Osteoblast (primary cell): ENCODE results near the gene TECPR1. TPM values are rescaled to one million over a fixed set of nuclear protein-coding genes. Genes with fewer than 3 reads are reported as not detected.

Experiments used
- DNase-seq: peaks from one replicate; pipeline ENCODE4 v3.0.0; 2011; ENCODE audit warnings: low spot score, mixed read lengths; ENCODE audit not compliant: insufficient read length; ENCODE audit errors: missing footprints
- H2AFZ ChIP-seq: 2 replicates; pipeline ENCODE4 v1.6.0; 2011; ENCODE audit warnings: mild to moderate bottlenecking, low read length
- H3K27ac ChIP-seq: 2 replicates; pipeline ENCODE4 v1.5.1; 2011; ENCODE audit warnings: mild to moderate bottlenecking, low read depth, low read length, moderate library complexity
- H3K27me3 ChIP-seq: 2 replicates; pipeline ENCODE4 v1.6.0; 2012; ENCODE audit warnings: mild to moderate bottlenecking, control low read depth, inconsistent platforms, low read length, moderate library complexity; ENCODE audit not compliant: insufficient read depth
- H3K36me3 ChIP-seq: 2 replicates; pipeline ENCODE4 v1.5.1; 2011; ENCODE audit warnings: mild to moderate bottlenecking, low read length, control low read depth, moderate library complexity; ENCODE audit not compliant: insufficient read depth
- H3K4me1 ChIP-seq: 2 replicates; pipeline ENCODE4 v1.5.1; 2011; ENCODE audit warnings: mild to moderate bottlenecking, low read length, control low read depth, moderate library complexity; ENCODE audit not compliant: insufficient read depth
- H3K4me2 ChIP-seq: 2 replicates; pipeline ENCODE4 v1.6.0; 2011; ENCODE audit warnings: mild to moderate bottlenecking, low read length; ENCODE audit not compliant: insufficient read depth
- H3K4me3 ChIP-seq: fragments of 200-600 bp; sonication (generic); 3 replicates; pipeline ENCODE4 v1.5.1; 2012; ENCODE audit warnings: mild to moderate bottlenecking, low read length, inconsistent platforms; ENCODE audit not compliant: insufficient read depth
- H3K79me2 ChIP-seq: 2 replicates; pipeline ENCODE4 v1.6.0; 2012; ENCODE audit warnings: mild to moderate bottlenecking, low read length, control low read depth, inconsistent platforms; ENCODE audit not compliant: insufficient read depth
- H3K9me3 ChIP-seq: 2 replicates; pipeline ENCODE4 v1.5.1; 2011; ENCODE audit warnings: low read depth, low read length, control low read depth
- H4K20me1 ChIP-seq: 2 replicates; pipeline ENCODE4 v1.6.0; 2012; ENCODE audit warnings: mild to moderate bottlenecking, low read length, control low read depth; ENCODE audit not compliant: insufficient read depth
- CTCF ChIP-seq: IDR thresholded peaks from 2 replicates; pipeline ENCODE4 v1.5.1; 2011; ENCODE audit warnings: mild to moderate bottlenecking, low read depth, low read length, moderate library complexity; ENCODE audit errors: extremely low read depth
- total RNA-seq: library from RNA; depleted of rRNA; stranded (reverse); fragments of >200 nt; gene quantifications from 2 replicates; pipeline ENCODE4 v1.2.3, GENCODE V29; 2012

Gene TECPR1
- total RNA-seq, 1 donor = 20.3 TPM

- Histone ChIP-seq H3K9me3 (no peaks in the 10 kb centered on the region), H3K27ac (no peak overlapping the region), H4K20me1 (peaks cover 7% of the 10 kb centered on the region), H3K4me3 (no peak overlapping the region), H3K4me2 (no peak overlapping the region), H3K79me2 (no peaks in the 10 kb centered on the region), H3K4me1 (peaks cover 3% of the 10 kb centered on the region), H3K36me3 (no peaks in the 10 kb centered on the region), H2AFZ (no peak overlapping the region), H3K27me3 (no peaks in the 10 kb centered on the region)
- DNase-seq = no peak
- TF ChIP-seq CTCF = no peak
Observed at GRCh38 chr7:98166668-98166970, 85.4 kb downstream of the TECPR1 start.

- no peaks in the 10 kb centered on the region for H3K9me3 ChIP-seq
- H3K36me3 ChIP-seq = no peaks in the 10 kb centered on the region
- H3K4me3 ChIP-seq = no peak overlapping the region
- no peaks in the 10 kb centered on the region for H3K27me3 ChIP-seq
- H3K4me1 ChIP-seq = peaks cover 3% of the 10 kb centered on the region
- no peaks in the 10 kb centered on the region for H3K79me2 ChIP-seq
- no peak overlapping the region for H3K4me2 ChIP-seq
- DNase-seq = peak; percentile 85
- peaks cover 7% of the 10 kb centered on the region for H4K20me1 ChIP-seq
- TF ChIP-seq CTCF = peak; percentile 77
- H2AFZ ChIP-seq = no peak overlapping the region
- H3K27ac ChIP-seq = no peak overlapping the region
Observed at GRCh38 chr7:98165827-98166667, 86.0 kb downstream of the TECPR1 start.

Other genes starting within 250 kb of the TECPR1 start
- gene LMTK2, start 145.4 kb downstream of the TECPR1 start, total RNA-seq = 11.5 and 14.1 TPM in 2 replicates
- not detected in 2 replicates for gene BHLHA15, start 40.8 kb downstream of the TECPR1 start, total RNA-seq
- 95.9 and 113 TPM in 2 replicates for gene BRI3, start 29.5 kb upstream of the TECPR1 start, total RNA-seq
- 7.7 and 10.5 TPM in 2 replicates for gene BAIAP2L1, start 148.9 kb upstream of the TECPR1 start, total RNA-seq